Measurements from ENCODE around the gene LTB4R2.

LTB4R2 gene, protein sequence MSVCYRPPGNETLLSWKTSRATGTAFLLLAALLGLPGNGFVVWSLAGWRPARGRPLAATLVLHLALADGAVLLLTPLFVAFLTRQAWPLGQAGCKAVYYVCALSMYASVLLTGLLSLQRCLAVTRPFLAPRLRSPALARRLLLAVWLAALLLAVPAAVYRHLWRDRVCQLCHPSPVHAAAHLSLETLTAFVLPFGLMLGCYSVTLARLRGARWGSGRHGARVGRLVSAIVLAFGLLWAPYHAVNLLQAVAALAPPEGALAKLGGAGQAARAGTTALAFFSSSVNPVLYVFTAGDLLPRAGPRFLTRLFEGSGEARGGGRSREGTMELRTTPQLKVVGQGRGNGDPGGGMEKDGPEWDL

DNA sequence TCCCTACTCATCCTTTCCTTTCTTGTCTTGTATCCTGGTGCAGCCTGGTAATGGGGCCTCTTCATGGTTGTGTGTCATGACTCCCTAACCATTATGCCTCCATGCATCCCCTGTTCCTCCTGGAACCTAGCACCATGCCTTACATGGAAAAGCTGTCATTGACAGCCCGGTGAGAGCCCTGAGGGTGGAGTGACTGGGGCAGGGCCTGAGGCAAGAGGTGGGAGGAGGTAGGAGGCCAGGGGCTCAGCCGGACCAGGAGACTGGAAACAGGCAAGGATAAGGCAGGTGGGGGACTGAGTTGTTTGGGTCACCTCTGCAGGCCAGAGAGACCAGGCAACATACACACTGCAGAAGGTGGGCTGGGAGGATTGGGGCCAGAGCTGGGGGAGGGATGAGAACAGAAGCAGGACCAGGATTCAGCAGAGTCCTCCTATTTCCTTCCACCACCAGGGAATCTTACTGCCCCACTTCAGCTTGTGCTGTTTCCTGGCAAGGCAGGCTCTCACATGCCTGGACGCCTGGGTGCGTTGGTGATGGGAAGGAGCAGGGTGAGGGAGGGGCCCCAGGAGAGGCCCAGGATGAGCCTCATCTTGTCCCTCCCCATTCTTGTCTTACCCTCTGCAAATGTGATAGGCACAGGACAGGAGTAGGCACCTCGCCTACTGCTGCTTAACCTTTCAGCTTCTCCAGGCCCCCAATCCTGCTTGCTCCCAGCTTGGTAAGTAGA, at the start of gene LTB4R2:
LTB4R2 (plus strand) TSS at position 603 of the 727 bp plus-strand sequence. CDS start 525 bp downstream, outside the sequence.
- DNase-seq: no peak

DNA sequence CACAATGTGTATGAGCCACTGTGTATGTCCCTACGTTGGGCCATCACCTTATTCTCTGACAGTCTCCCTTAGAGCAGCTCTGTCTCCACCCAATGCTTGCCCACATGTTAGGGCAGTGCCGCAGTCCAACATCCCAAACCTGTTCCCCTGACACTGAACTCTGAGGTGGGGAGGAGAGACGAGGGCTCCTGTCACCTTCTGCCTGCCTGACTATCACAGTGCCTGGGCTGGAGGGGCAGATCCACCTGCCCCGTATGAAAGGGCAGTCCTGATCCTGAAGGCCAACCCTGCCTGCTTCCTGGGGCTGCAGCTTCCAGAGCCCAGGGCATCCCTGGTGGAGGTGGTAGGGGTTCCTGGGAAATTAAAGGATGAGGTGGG, 49.2 kb upstream of the LTB4R2 start:
- DNase-seq: no peak

DNA sequence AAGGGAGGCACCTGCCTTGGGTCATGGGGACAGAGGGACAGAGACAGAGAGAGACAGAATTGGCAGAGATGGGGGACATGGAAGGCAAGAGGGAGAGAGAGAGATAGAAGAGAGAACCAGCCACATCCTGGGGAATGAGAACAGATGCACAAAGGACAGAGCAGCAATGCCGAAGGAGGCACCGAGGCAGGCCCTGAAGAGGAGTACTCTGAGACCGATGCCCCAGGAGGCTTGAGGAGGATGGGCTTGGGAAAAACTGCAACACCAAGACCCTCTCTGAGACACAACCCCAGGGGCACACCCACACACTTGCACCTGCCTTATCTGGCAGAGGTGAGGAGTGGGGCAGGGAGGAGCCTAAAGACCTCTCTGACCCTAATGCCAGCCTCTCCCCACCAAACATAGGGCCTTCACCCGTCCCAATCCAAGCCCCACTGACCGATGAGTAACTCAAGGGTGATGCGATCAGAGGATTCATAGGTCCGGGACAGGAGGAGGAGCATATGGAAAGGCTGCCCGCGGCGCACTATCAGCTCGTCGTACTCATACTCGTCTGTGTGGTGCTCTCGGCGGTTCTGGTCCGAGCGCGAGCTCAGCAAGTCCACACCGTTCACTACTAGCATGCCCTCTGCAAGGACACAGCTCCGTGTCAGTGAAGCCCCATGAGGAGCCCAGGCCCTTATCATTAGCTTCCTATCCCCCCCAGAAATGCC, 48.5 kb upstream of the LTB4R2 start:
- no peak for DNase-seq

DNA sequence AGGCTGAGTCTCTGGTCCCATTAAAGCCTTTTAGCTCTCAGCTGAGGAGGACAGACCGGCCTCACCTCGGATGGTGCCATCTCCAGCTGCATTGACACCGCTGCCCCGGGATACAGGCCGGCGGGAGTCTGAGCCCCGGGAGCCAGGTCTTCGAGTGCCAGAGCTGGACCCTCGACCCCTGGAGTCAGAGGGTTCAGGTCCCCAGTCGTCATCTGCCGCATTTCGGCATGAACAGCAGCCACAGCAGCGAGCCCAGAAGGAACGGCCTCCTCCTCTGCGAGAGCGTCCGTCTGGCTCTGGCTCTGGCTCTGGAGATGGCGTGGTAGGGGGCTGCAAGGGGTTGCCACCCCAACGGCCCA, 48.0 kb upstream of the LTB4R2 start:
- DNase-seq: no peak

DNA sequence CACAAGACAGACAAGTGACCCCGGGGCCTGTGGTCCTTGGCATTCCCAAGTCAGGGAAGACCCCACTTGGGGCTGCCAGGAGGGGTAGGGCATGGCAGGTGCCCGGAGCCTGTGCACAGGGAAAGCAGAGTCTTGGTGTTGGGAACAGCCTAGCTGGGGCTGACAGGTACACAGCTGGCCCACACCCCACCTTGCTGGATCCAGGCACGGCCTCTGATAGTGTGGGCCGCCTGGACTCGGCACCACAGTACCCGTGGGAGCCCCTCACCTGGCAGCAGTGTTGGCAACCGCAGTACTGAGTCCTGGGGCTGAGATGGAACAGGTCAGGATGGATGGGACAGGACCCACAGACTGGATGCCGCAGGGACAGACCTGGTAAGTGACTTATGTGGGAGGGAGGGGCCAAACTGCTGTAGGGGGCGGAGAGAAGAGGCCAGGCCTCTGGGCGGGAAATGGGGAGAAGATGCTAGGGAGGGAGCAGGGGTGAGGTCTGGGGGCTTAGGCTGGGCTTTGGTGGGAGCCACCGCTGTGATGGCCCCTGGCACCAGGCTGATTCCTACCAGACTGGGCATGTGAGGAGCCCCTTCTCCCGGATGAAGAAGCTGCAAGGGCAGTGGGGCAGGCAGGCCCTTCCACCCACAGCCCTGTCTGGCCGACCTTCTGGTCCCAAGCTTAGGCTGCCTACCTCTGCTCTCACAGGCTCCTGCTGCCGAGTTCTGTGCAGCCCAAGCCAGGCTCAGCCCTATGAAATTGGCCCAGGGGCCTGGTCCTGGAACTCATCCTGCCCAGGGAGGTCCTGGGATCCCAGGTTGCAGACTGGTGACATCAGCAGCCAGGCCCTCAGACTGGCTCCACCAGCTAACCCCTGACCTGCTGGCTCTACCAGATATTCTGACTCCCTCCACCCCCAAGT, 46.9 kb upstream of the LTB4R2 start, which contains the start of gene TGM1:
TGM1 (minus strand) TSS at position 357 of the 913 bp plus-strand sequence. CDS start 825 bp downstream, outside the sequence.
- no peak for DNase-seq

DNA sequence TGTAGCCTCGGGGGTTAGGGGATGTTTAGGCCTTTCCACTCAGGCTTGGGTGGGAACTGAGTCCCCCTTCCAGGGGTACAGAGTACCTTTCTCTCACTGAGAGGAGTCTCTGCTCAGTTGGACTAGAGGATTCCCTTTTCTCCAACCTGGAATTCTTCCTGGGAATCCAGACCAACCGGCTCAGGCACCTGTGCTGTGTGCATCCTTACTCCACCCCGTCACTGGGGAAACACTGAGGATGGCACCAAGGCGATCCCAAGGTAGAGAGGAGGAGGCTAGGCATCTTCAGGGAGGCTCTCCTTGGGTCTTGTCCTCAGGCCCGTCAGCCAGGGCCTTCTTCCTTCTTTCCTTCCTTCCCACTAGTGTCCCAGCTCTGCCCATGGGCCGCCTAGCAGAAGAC, 46.1 kb upstream of the LTB4R2 start:
- no peak for DNase-seq

DNA sequence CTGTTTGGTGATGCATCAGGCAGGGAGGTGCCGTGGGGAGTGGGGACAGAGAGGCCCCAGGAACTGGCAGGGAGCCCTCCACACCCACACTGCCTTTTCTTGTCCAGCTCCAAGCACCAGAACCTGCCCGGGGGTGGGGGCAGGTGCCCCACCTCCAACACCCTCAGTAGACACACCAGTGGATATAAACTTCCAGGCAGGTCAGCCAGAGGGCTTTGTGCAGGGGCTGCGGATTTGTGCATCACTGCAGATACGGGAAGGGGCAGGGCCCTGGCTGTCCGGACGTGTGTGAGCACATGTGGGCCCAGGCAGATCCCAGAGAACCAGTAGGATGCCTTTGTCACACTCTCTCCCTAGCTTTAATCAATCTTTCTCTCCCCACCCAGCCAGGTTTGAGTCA, 45.6 kb upstream of the LTB4R2 start:
- no peak for DNase-seq

DNA sequence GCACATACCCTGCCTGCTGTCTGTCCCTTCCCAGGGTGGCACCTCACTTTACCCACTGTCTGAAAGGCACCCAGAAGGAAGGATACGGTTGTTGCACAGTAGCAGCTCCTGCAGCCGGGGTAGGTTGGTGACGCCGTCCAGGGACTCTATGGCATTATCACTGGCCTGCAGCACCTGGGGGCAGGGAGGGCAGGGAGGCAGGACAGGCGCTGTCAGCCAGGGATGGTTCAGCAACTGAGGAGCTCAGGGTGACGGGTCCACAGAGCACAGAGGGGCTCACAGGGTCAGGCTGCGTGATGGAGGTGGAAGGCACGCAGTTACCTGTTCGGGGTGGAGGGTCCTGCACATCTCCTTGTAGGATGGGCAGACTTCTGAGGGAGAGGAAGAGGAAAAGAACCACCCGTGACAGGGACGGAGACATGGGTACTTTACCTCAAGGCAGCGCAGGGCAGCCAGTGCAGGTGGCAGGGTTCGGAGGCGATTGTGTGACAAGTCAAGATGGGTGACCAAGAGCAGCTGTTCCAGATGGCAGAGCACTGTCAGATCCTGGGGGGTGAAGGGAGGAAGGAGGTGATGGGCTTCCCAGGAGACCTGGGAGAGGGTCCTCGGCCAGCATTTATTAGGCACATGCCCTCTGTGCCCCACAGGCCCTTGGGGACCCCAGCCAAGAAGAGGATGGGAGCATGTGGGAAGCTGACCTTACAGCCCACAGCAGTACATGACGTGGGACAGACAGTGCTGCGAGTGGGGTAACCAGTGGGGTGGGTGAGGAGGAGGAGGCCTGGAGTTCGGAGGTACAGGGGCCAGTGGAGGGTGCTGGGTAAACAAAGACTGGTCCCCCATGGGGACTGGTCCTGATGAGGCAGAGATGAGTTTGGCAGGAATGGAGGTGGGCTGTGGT, 43.3 kb upstream of the LTB4R2 start:
- DNase-seq: no peak

DNA sequence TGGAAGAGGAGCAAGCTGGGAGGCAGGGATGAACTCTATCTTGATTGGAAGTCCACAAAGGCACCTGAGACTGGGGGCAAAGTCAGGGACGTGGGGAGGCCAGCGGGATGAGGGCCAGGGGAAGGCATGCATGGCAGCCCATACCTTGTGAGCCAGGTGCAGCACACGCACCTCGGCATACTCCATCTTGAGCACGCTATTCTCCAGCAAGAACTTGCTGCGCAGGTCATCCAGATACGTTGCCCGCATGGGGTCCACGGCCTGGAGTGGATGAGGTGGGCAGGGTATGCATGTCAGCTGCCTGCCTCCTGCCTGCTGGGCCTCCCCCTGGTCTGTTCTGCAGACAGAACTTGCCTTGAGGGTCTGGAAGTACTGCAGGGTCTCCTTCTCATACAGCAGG, 42.4 kb upstream of the LTB4R2 start:
- no peak for DNase-seq

DNA sequence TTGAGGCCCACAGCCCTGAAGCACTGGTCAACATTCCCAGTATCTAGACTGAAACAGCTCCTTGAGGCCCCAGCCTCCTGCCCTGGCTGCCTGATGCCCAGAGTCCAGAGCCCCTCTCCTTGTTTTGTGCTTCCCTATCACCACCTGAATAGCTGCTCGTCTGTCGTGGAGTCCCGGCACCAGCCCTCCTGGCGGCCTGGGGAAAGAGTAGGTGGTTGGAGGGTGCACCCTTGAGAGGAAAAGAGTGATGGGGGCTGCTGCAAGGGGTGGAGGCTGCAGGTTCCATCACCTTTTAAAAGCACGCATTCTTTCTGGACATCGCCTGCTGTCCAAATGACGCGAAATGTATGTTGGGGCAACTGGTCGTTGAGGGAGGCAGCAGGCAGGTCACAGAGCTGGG, 41.7 kb upstream of the LTB4R2 start:
- DNase-seq: no peak

DNA sequence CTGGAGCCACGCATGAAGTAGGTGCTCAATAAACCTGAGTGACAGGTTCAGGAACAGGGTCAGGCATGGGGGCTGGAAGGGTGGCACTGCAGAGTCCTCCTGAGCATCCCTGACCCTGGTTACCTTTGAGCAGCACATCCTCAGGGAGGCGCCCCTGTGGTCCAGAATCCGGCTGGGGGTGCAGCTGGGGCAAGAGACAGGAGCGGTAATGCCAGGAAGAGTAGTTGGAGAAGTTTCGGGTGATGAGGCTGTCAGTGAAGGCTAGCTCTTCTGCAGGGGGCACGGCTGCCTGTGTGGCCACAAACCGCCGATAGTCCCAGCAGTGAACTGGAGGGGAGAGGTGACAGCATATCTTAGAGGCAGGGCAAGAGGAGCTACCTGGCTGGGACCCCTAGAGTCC, 40.6 kb upstream of the LTB4R2 start:
- no peak for DNase-seq

DNA sequence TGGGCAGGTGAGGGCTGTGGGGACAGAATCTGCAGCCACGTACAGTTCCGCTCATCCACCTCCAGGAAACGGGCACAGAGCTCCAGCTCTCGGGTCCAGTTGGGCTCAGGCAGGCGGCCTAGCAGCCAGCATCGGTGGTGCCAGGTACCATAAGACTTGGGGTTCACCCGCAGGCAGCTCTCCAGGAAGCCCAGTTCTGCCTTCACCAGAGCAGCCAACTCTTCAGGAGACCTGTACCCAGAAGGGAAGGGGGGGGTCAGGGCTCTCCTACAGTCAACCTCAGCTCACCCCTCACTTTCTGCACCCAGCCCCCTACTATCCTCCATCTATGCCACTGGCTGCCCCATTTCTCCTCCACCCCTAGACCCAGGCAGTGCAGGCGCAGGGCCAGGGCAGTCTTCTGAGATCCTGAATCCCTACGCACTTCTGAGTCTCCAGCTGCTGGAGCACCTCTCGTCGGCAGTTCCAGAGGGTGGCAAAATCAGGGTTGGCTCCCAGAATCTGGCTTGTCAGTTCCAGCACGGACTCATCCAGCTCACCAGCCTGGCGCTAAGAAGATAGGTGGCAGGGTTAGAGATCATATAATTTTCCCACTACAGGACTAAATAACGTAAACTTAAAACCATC, 39.9 kb upstream of the LTB4R2 start:
- no peak for DNase-seq

DNA sequence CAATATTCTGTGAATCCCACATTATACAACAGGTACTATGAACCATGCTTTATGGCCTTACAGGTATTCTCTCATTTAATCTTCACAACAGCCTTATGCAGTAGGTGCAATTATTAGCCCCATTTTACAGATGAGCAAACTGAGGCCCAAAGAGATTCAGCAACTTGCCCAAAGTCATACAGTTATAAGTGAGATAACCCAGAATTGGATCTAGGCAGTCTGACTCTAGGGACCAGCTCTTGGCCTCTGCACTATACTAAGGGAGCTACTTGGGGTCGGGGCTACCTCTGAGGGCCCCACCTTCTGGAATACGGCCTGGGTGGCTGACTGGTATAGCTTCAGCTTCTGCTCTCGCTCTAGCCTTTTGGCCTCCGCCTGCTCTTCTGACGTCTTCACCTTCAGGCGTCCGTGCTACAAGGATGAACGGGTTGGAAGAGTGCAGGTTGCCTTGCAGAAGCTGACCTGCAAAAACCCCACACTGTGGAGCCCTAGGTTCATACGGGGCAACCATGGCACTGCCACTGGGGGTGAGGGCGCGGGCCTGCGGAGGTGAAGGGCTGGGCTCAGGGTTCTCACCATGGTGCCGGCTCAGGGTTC, 39.3 kb upstream of the LTB4R2 start:
- DNase-seq: no peak

DNA sequence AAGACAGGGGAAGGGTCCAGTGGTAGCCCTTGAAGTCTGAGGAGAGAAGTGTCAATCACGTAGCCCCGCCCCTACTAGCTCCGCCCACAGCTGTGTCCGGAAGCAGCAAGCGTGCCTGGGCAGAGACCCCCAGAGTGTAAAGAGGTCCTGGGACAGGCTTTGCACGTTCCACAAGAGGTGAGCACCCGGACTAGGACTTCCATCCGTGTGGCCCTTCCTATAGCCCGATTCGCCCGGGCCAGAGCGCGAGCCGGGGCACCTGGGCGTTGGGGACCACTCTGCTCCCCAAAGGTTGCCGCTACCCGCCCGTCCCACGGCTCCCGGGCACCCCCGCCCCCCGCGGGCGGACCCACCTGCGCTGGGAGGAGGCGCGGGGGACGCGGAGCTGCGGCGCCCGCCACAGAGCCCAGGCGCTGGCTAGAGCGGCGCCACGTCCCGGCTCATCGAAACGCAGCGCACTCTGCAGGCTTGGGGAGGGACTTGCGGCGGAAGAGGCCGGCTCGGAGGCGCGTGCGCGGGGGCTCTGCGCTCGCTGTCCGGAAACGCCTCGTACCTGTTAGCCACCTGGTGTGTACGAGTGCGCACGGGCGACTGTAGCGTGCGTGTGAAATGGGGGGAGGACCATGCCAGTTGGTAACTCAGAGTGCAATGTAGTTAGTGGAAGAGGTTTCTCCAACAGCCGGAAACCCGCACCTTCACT, 38.7 kb upstream of the LTB4R2 start, which contains the start of gene RABGGTA:
RABGGTA (minus strand) TSS at position 464 of the 700 bp plus-strand sequence. CDS start 482 bp downstream, outside the sequence.
- peak; percentile 88 for DNase-seq

DNA sequence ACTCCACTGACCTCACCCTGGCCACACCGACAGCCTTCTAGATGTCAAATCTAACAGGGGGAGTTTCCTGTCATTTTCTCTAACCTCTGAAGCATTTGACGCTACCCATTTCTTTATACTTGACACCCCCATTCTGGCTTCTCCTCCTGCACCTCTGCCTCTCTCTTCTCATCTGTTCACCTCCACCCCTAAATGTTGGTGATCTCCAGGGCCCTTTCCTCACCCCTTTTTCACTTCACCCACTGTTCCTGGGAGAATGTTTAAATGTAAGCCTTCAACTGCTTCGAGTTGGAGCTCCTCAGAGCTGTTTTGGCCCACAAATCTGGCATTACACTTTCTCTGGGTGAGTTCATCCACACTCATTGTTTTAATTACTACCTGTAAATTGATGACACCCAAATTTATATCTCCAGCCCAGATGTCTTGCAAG, 38.1 kb upstream of the LTB4R2 start:
- no peak for DNase-seq

DNA sequence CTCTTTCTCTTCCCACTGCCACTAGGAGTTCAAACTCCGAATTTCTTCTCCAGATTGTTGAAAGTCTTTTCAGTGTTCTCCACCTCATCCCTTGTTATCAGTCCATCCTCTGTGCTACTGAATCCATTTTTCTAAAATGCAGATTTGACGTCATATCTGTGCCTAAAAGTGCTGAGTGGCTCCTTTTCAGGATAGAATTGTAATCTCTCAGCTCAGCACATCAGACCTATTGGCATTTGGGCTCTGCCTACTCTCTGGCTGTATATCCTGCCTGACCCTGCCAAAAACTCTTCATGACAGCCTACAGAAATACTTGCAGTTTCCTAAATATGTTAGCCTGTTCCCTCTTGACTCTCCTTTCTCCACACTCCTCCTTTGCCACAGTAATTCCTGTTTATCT, 37.5 kb upstream of the LTB4R2 start:
- no peak for DNase-seq

DNA sequence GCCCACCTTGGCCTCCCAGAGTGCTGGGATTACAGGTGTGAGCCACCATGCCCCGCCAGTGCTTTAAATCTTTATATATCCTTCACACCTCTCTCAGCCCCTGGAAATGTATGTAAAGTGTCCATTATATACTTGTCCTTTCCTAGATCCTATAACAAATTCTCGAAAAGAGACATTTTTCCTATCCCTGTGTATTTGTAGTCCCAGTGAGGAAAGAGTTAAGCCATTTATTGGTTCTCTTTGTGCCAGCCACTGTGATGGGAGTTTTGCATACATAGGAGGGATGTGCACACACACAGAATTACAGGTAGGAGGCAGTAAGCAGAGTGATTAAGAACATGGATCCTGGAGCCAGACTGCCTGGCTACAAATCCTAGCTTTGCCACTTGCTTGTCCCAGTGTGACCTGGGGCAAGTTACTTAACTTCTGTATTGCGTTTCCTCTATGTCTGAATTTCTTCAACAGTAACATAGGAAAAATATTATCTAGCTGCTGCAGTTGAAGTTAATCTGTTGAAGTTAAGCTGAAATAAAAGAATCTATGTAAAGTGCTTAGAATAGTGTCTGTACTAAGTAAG, 36.4 kb upstream of the LTB4R2 start:
- no peak for DNase-seq

DNA sequence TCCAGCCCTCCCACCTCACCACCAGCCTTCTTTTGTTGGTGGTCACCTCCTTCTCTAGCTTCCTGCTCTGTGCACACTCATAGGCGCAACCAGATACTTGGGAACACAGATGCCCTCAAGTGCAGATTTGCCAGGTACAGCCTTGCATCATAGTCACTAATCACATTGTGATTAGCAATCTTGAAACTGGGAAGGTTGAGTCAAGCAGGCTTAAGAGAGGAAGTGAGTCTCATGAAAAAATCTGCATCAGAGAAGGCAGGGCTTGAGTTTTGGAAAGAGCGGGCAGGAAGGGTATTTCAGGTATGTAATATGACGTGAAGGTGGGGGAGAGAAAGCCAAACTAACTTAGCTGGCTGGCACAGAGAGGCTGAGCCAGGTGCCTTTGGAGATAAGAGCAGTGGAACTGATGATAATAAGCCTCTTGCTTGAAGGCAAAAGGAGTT, 35.8 kb upstream of the LTB4R2 start:
- DNase-seq: no peak

DNA sequence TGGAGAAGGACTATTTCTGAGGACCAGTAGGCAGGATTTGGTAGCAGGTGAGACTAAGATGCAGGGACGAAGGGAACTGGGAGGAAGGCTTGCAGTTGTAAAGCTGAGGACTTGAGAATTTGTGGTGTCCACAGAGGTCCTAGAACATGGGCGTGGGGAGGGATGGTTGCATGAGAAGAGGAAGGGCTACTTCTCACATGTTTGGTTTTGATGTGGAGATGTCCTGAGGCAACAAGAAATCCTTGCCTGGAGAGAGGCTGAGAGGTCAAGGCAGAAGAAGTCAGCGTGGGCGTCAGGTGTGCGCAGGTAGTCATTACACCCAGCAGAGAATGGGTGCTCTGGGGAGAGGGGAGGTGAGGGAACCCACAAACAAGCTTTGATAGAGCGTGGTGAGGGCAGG, 32.9 kb upstream of the LTB4R2 start:
- no peak for DNase-seq
